ENCODE data around the gene HES2. TPM values are rescaled to one million over a fixed set of nuclear protein-coding genes. Genes with fewer than 3 reads are reported as not detected.

The HES2 gene, protein sequence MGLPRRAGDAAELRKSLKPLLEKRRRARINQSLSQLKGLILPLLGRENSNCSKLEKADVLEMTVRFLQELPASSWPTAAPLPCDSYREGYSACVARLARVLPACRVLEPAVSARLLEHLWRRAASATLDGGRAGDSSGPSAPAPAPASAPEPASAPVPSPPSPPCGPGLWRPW
- total RNA-seq = not detected

DNA sequence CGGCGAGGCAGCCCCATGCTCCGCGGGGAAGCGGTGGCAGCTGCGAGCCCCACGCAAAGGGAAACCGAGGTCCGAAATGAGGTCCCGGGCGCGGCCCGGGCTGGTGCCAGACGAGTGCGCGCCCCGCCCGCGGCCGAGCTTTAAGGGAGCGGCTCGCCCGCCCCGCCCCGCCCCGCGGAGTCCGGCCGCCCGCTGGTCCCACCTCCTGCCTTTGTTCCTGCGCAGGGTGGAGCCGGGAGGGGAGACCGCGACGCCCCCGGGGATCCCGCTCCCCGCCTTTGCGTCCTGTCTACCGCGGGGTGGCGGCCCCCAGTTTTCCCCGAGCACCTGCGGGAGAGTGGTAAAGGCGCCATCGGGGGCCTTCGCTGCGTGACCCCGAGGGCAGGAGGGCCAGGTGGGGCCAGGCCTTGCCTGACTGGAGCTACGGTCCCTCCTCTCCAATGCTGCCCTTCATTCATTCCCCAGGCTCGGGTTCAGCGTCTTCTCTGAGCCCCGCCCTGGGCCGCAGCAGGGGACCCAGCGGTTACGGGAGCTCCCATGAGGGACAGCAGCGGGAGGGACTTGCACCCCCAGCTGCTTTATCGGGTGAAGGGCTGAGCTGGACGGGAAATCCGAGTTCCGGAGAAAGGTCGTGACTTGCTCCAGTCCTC, at the start of gene HES2:
TSS of gene HES2 (minus strand) at position 116 of the 650 bp plus-strand sequence. CDS start at position 17, 99 bp downstream.
- Histone ChIP-seq H3K4me1 (peaks cover 24 to 40% of the 10 kb centered on the region in 2 donors), H3K36me3 (no peaks in the 10 kb centered on the region), H3K9me3 (no peaks in the 10 kb centered on the region), H3K4me3 (replicated peaks in 1 of 3) (peak within 1 kb of the TSS in 1 of 3 donors; percentile 18), H3K27ac (no peak within 1 kb of the TSS), H3K27me3 (peaks cover 42% of the 10 kb centered on the region)
- intact Hi-C loops (cut with DNase I) = no loop called here
- TF ChIP-seq, protein P1, sequence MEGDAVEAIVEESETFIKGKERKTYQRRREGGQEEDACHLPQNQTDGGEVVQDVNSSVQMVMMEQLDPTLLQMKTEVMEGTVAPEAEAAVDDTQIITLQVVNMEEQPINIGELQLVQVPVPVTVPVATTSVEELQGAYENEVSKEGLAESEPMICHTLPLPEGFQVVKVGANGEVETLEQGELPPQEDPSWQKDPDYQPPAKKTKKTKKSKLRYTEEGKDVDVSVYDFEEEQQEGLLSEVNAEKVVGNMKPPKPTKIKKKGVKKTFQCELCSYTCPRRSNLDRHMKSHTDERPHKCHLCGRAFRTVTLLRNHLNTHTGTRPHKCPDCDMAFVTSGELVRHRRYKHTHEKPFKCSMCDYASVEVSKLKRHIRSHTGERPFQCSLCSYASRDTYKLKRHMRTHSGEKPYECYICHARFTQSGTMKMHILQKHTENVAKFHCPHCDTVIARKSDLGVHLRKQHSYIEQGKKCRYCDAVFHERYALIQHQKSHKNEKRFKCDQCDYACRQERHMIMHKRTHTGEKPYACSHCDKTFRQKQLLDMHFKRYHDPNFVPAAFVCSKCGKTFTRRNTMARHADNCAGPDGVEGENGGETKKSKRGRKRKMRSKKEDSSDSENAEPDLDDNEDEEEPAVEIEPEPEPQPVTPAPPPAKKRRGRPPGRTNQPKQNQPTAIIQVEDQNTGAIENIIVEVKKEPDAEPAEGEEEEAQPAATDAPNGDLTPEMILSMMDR (IDR thresholded peaks at IDR 0.05) = no peak
- no peak for TF ChIP-seq POLR2A (IDR thresholded peaks at IDR 0.05)
- no peak for DNase-seq
- 0 to 1% methylated on average over 3 to 23 of the region's 62 CpGs for WGBS, 2 donors

DNA sequence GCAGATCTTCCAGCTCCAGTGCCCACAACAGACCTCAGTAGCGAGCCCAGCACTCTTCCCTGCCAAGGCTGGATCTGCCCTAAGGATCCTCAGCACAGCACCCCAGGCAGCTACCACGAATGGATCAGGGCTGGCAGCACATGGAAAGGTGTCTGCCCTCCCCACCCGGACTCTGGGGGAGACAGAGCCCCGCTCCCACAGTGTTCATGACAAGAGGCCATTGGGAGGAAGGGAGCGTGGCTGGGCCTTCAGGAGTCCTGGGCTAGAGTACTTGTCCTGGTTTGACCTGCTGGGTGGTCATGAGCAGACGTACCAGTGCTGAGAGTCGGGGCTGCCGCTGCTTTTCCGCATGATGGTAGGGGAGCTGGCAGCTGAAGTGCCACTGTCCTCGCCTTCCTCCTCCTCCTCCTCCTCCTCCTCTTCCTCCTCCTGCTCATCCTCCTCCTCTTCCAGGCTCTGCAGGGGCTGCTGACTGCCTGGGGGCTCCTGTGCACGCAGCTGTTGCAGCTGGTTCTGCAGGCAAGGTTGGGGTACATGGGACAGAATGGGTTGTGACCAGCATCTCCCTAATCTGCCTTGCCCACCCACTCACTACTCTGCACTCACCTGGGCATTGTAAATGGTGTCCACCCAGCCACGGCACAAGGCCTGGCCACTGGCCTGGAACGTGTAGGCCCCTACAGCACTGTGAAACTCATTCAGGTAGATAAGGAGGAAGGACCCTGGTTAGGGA, 49.2 kb upstream of the HES2 start:
- no peak for DNase-seq
- TF ChIP-seq, protein P1 (IDR thresholded peaks at IDR 0.05) = no peak
- no peak for TF ChIP-seq POLR2A (IDR thresholded peaks at IDR 0.05)
- peaks cover 0 to 12% of the 10 kb centered on the region in 2 donors for H3K36me3 ChIP-seq
- H3K4me1 ChIP-seq = no peaks in the 10 kb centered on the region
- intact Hi-C loops (cut with DNase I) = no loop called here
- H3K4me3 ChIP-seq (replicated peaks in 1 of 3) = no peak overlapping the region
- 96 to 97% methylated on average over 11 to 13 of the region's 13 CpGs for WGBS, 2 donors
- no peaks in the 10 kb centered on the region for H3K9me3 ChIP-seq
- no peaks in the 10 kb centered on the region for H3K27me3 ChIP-seq
- no peak overlapping the region for H3K27ac ChIP-seq

DNA sequence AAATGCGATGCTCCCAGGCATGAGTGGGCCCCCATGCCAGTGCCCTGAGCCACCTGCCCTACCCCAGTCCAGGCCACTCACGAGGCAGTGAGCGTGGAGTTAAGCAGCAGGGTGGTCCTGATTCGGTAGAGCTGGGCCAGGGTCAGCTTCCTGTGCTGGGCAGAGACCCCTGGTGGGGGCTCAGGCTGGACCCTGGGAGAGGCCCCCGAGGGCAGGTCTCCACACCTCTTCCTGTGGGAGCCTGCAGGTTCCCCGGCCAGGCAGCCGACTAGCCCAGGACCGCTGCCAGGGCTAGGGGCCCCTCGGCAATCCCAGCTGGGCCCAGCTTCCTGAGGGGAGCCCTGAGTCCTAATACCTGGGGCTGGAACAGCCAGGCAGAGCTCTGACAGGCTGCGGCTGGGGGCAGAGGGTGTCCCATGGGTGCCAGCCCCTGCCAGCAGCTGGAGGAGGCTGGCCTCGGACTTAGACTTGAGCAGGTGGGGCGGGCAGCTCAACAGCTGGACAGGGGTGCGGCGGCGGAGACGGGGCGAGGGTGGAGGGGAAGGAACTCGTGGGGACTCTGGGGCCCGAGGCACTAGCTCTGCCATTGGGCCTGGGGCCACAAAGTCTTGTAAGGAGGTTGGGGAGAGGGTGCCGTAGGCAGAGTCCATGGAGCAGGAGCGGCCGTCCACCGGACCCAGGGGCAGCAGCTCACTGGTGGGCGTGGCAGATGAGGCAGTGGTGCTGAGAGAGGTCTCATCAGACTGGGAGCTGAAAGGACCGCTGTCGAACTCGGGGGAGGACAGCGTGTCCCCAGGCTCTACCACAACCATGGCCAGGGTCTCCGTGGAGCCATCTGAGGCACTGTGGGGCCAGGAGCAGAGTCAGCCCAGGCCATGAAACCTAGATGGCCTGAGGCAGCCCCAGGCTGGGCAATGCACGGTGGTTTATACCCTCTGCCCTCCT, 48.3 kb upstream of the HES2 start:
- no peaks in the 10 kb centered on the region for H3K27me3 ChIP-seq
- intact Hi-C loops (cut with DNase I) = no loop called here
- TF ChIP-seq POLR2A (IDR thresholded peaks at IDR 0.05) = no peak
- TF ChIP-seq, protein P1 (IDR thresholded peaks at IDR 0.05) = no peak
- H3K36me3 ChIP-seq = peaks cover 0 to 12% of the 10 kb centered on the region in 2 donors
- H3K9me3 ChIP-seq = no peaks in the 10 kb centered on the region
- 92 to 98% methylated on average over 17 to 28 of the region's 30 CpGs for WGBS, 2 donors
- no peaks in the 10 kb centered on the region for H3K4me1 ChIP-seq
- H3K27ac ChIP-seq = no peak overlapping the region
- H3K4me3 ChIP-seq (replicated peaks in 1 of 3) = no peak overlapping the region
- DNase-seq = no peak

- Histone ChIP-seq H3K4me1 (no peaks in the 10 kb centered on the region), H3K27me3 (no peaks in the 10 kb centered on the region), H3K4me3 (replicated peaks in 1 of 3) (no peak overlapping the region), H3K36me3 (peaks cover 0 to 8% of the 10 kb centered on the region in 2 donors), H3K27ac (no peak overlapping the region), H3K9me3 (no peaks in the 10 kb centered on the region)
- TF ChIP-seq POLR2A (IDR thresholded peaks at IDR 0.05) = no peak
- TF ChIP-seq, protein P1 (IDR thresholded peaks at IDR 0.05) = no peak
- 94 to 97% methylated on average over 12 of the region's 12 CpGs for WGBS, 2 donors
- no peak for DNase-seq
- intact Hi-C loops (cut with DNase I) = no loop called here
Measured at GRCh38 chr1:6467224-6467623, 47.5 kb upstream of the HES2 start.
